Fibroblast of skin of back (primary cell): ENCODE results near the gene URB2.
A peak's percentile ranks its signal among the peaks of the same experiment; 100 is the strongest.
"Not testable (repeated sequence)": the region's sequence is repeated elsewhere in the genome, so short reads cannot be mapped to it uniquely, and the experiment has no call there.

ENCODE experiments used
- DNase-seq: peaks from one replicate; pipeline ENCODE4 v3.0.0-alpha.2; 2013

URB2 gene

DNA sequence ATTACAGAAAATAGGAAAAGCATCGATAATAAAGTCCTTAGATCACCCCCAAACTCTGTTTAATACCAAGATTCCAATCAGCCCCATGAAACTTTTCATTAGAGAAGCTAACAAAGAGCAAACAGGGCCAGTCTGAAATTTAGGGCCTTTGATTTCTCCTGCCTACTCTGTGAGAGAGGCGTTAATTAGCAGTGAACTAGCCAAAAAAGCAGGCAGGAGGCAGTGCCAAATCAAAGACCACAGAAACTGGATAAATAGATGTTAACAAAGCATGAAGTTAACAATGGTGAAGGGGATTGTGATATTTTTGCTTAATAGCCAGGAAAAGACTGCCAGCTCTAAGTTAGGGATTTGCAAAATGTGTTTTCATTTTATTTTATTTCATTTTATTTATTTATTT is 11.3 kb upstream of the URB2 start:
- no peak for DNase-seq

DNA sequence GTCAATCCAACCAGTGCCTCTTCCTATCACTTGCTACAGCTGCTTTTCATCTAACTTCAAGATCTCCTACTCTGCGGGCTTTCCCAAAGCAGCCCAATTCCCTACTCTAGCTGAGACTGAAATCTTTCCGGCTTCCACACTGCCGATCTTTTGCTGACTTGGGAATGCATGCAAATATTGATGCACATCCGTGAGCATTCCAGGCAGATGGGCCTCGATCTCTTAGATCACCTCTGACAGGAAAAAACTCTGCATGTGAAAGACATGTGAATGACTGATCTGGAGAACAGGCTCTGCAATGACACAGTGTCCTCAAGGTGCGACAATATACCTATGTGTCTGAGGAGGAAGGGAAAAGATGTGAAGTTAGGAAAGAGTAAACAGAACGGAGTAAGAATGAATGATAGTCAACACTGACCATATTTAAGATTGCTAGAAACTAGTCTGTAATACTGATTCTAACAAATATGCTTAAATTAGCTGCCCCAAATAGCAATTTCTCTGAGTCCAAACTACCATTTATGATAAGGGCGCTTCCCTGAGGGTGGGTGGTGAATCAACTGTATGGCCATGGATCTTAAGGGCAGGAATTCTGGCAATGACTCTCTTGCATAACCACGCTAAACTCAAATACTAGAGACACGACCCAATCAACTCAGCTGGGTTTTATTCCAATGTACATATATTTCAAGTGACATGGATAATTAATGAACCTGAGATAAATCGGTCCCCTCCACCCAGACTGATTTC is 8.5 kb upstream of the URB2 start:
- no peak for DNase-seq

- DNase-seq, result no peak
Measured at GRCh38 chr1:229619002-229619401, 7.0 kb upstream of the URB2 start.

GRCh38 chr1:229619614-229620013 is 6.4 kb upstream of the URB2 start:
- DNase-seq, result no peak

DNA sequence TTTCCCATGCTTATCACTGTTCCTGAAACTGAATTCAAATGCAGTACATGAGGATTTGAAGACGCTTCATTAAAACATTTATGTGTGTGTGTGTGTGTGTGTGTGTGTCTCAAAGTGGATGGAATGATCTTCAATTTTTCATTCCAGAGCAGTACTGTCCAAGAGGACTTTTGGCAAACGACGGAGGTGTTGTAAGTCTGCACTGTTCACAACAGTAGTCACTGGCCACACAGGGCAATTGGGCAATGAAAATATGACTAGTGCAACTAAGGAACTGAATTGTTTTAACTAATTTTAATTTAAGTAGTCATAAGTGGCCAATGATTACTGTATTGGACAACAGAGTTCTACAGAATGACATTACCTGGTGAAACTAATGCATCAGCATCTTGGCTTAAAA is 5.2 kb upstream of the URB2 start:
- no peak for DNase-seq

- DNase-seq, result peak; percentile 11
Measured at GRCh38 chr1:229621663-229622062, 4.4 kb upstream of the URB2 start.

GRCh38 chr1:229622641-229623120 is 3.4 kb upstream of the URB2 start:
- not testable (repeated sequence) for DNase-seq

GRCh38 chr1:229623225-229623624 is 2.8 kb upstream of the URB2 start:
- DNase-seq, result no peak

- DNase-seq, result no peak
Measured at GRCh38 chr1:229623838-229624237, 2.2 kb upstream of the URB2 start.

GRCh38 chr1:229624521-229625070 is 1.5 kb upstream of the URB2 start:
- no peak for DNase-seq

DNA sequence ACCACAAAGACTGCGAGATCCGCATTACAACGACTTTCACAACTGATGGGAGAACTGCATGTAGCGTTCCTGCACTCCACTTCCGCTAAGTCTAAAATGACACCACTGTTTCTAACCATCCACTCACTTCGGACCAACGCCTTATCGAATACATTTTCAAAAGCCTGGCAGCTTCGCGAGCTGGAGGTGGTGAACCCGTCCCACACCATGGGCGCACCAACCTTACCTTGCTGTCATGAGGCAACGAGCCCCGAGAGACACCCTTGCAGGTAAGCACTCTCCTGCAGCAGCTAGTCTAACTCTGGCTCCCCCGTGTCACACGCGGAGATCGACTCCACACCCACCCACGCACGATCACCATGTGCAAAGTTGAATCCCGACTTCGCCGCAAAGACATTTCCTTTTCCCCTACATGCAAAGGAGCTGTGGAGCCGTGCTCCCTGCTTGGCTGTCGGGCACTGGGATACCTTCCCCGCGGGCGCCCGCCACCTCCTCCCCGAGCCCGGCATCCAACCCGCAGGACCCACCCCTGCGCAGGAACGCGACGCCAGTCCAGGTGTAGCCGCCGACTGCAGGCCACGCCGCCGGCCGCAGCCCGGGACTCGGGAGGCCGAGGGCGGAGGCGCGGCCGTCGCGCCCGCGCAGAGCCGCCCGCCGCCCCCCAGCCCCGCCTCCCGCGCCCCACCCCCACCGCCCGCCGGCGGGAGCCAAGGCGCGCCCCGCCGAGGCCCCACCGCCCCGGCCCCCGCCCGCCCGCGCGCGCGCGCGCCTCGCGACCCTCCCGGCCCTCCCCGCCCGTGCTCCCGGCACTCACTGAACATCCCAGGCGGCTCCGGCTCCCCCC is 754 bp upstream of the URB2 start:
- DNase-seq, result peak; percentile 42

GRCh38 chr1:229627003-229627402 is 956 bp downstream of the URB2 start:
- no peak for DNase-seq

DNA sequence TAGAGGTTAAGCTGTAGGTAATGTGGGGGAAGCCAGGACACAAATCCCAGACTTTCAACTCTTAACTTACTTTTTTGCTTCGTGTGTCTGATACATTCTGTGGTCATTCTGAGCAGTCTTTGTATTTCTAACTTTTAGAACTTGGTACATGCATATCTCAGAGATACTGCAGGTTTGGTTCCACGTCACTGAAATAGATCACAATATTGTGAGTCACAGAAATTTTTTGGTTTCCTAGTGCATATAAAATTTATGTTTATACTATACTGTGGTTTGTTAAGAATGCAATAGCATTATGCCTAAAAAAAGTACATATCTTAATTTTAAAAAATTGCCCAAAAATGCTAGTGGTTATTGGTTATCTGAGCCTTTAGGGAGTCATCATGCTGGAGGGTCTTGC is 3.2 kb downstream of the URB2 start:
- peak; percentile 74 for DNase-seq

GRCh38 chr1:229631148-229631547 is 5.1 kb downstream of the URB2 start:
- no peak for DNase-seq

DNA sequence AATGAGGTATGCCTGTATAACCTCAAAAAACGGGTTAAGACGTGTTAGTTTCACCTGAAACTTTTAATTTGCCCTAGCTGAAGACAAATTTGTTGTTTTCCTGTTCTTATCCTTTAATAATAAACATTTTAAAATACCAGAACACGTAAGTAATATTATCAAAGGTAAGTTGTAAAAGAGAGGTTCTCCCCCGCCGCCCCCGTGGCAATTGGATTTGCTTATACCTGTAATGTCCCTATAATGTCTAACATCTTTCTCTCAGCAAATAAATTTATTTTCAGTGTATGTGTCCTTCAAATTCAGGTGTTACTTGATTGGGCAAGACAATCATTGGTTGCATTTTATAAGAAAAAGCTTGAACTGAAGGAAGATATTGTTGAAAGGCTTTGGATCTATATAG is 5.9 kb downstream of the URB2 start:
- no peak for DNase-seq

DNA sequence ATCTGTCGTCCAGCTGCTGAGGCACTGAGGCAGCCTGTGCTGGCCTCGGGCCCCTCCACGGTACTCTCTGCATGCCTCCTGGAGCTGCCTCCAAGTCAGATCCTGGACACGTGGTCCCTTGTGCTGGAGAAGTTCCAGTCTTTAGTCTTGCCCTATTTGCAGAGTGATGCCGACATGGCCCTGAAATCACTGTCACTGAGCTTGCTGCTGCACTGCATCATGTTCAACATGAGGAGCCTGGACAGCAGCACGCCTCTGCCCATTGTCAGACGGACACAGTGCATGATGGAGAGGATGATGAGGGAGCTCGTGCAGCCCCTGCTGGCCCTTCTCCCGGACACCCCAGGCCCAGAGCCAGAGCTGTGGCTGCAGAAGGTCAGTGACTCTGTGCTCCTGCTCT is 10.0 kb downstream of the URB2 start:
- no peak for DNase-seq

DNA sequence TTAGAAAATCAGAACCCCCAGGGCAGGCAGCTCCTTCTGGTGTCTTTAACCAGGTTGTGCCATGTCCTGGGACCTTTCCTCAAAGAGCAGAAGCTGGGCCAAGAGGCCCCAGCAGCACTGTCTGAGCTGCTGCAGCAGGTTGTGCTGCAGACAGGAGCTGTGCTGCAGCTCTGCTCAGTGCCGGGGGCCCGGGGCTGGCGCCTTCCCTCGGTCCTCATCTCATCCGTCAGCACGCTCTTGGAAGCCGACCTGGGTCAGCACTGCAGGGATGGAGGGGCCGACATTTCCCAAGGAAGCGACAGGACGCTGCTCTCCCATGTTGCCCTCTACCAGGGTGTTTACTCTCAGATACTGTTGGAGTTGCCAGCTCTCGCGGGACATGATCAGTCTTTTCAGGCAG is 11.7 kb downstream of the URB2 start:
- no peak for DNase-seq

DNA sequence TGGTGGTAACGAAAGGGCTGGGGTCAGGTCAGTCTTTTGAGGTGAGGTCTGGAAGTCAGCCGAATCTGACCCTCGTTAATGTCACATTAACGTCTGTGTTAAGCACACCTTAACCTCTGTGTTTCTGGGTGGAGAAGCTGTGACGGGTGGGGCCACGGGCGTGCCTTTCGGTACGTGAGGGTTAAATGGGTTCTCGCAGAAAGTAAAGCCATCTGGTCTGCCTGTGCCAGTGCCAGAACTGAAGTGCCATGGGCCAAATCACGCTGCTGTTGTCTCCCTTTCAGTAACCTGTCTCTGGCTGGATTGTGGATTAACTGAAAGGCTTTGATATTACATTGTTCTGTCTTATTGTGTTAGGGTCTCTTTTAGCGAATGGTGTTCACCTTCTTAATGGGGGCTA is 14.4 kb downstream of the URB2 start:
- no peak for DNase-seq

GRCh38 chr1:229641306-229641705 is 15.3 kb downstream of the URB2 start:
- no peak for DNase-seq

GRCh38 chr1:229642376-229642775 is 16.3 kb downstream of the URB2 start:
- no peak for DNase-seq

DNA sequence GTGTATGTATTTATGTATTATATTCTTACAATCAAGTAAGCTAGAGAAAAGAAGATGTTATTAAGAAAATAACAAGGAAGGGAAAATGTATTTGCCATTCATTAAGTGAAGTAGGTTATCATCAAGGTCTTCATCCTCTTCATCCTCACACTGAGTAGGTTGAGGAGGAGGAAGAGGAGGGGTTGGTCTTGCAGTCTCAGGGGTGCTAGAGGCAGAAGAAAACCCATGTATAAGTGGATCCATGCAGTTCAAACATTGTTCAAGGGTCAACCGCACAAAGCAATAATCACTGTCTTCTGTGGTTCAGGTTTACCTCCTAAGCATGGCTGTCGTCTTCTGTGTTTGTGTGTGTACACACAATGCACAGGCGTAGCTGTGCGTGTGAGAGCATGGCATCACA is 16.9 kb downstream of the URB2 start:
- no peak for DNase-seq

- DNase-seq, result no peak
Measured at GRCh38 chr1:229643996-229644745, 18.1 kb downstream of the URB2 start.
